HepG2 (cell line): Measurements from ENCODE around the gene CCNYL1. TPM values are rescaled to one million over a fixed set of nuclear protein-coding genes. Genes with fewer than 3 reads are reported as not detected.

Experiments
- ATAC-seq: fragments of 200-7000 bp; cut with Tn5 transposase; 3 replicates; pipeline ENCODE4 v1.9.1; 2020; ENCODE audit warnings: mild to moderate bottlenecking, moderate library complexity
- BruUV-seq: library from RNA; stranded (reverse); fragments of 400-500 nt; replicated peaks from 2 replicates; lab custom pipeline; 2021; lab: Mats Ljungman, UMichigan
- CTCF ChIA-PET: fragments of 300-600 bp; formaldehyde crosslinking; extraction: SDS; loops from one replicate; lab custom pipeline; 2021; ENCODE audit warnings: low total read pairs, inconsistent platforms, low intra/inter-chr PET ratio; lab: Yijun Ruan, JAX
- POLR2A ChIA-PET: fragments of 350-600 bp; sonication (Branson Sonifier 250); formaldehyde crosslinking; loops from one replicate; lab custom pipeline; 2020; ENCODE audit warnings: antibody characterized with exemption, inconsistent platforms; lab: Yijun Ruan, JAX
- DNase-seq: peaks from one replicate; pipeline ENCODE4 v3.0.0-alpha.2; 2015; ENCODE audit warnings: low spot score
- FAIRE-seq: peaks from 3 replicates; lab custom pipeline; 2011; peaks lifted over from hg19 to GRCh38; lab: Jason Lieb, UNC
- H2AFZ ChIP-seq: one replicate; pipeline ENCODE4 v1.6.1; 2011; ENCODE audit warnings: low read length, inconsistent platforms
- H3K27ac ChIP-seq: fragments of 300-600 bp; 3 replicates; pipeline ENCODE4 v1.8.0; 2011; ENCODE audit warnings: mixed run types, mild to moderate bottlenecking, mixed read lengths, low read length, inconsistent platforms; ENCODE audit not compliant: insufficient read depth; ENCODE audit errors: extremely low read length
- H3K27me3 ChIP-seq, 2 experiments: fragments of 200-600 bp in 1 of 2; 2 replicates in 1 of 2; 3 replicates in 1 of 2; pipeline versions ENCODE4 v1.6.0 to v1.8.0; 2011; ENCODE audit warnings: low read length in 2 of 2, mild to moderate bottlenecking in 2 of 2, moderate library complexity in 2 of 2, inconsistent platforms in 1 of 2; ENCODE audit not compliant: insufficient read depth in 2 of 2, control insufficient read depth in 1 of 2
- H3K36me3 ChIP-seq, 2 experiments: fragments of 200-600 bp in 1 of 2; replicated peaks in 1 of 2; 2 replicates in 1 of 2; 3 replicates in 1 of 2; pipeline versions ENCODE4 v1.5.1 to v1.8.0; 2011; ENCODE audit warnings: low read length in 2 of 2, inconsistent platforms in 1 of 2; ENCODE audit not compliant: insufficient read depth in 2 of 2, control insufficient read depth in 1 of 2
- H3K4me1 ChIP-seq: 2 replicates; pipeline ENCODE4 v1.5.1; 2012; ENCODE audit warnings: low read length, inconsistent platforms; ENCODE audit not compliant: insufficient read depth
- H3K4me2 ChIP-seq: 2 replicates; pipeline ENCODE4 v1.6.0; 2011; ENCODE audit warnings: low read depth, low read length, inconsistent platforms
- H3K4me3 ChIP-seq, 3 experiments: fragments of 200-600 bp in 1 of 3; sonication (generic), shearing (Covaris generic) in 1 of 3; replicated peaks in 1 of 3; 2 replicates each; pipeline ENCODE4 v1.5.1; 2011 to 2016; ENCODE audit warnings: low read length in 3 of 3, inconsistent platforms in 2 of 3, low read depth in 2 of 3, mild to moderate bottlenecking in 2 of 3, control low read depth in 1 of 3, mixed read lengths in 1 of 3; ENCODE audit not compliant: insufficient read depth in 1 of 3
- H3K79me2 ChIP-seq: one replicate; pipeline ENCODE4 v1.6.1; 2011; ENCODE audit warnings: low read length, inconsistent platforms; ENCODE audit not compliant: insufficient read depth
- H3K9ac ChIP-seq: 2 replicates; pipeline ENCODE4 v1.6.0; 2011; ENCODE audit warnings: mild to moderate bottlenecking, low read depth, low read length, inconsistent platforms; ENCODE audit not compliant: insufficient read depth
- H3K9me3 ChIP-seq: 2 replicates; pipeline ENCODE4 v1.5.1; 2012; ENCODE audit warnings: mild to moderate bottlenecking, low read length
- H4K20me1 ChIP-seq: 2 replicates; pipeline ENCODE4 v1.6.0; 2011; ENCODE audit warnings: inconsistent platforms, mild to moderate bottlenecking, low read length, moderate library complexity; ENCODE audit not compliant: insufficient read depth
- BCL6 ChIP-seq: IDR thresholded peaks from 2 replicates; pipeline ENCODE4 v1.6.1; 2016; ENCODE audit warnings: missing genetic modification reagents, missing compliant biosample characterization
- CEBPG ChIP-seq: IDR thresholded peaks from 2 replicates; pipeline ENCODE4 v1.6.1; 2016
- ELF3 ChIP-seq: IDR thresholded peaks from 2 replicates; pipeline ENCODE4 v1.6.1; 2016; ENCODE audit warnings: missing genetic modification reagents, missing compliant biosample characterization
- GABPA ChIP-seq, 2 experiments: IDR thresholded peaks; 2 replicates each; pipeline ENCODE4 v1.6.1; 2011 to 2016; ENCODE audit warnings: low read depth in 2 of 2, low read length in 1 of 2, missing biosample characterization in 1 of 2, missing genetic modification characterization in 1 of 2
- GABPB1 ChIP-seq: IDR thresholded peaks from 2 replicates; pipeline ENCODE4 v1.6.1; 2016; ENCODE audit warnings: mild to moderate bottlenecking, missing genetic modification reagents, moderate library complexity, missing compliant biosample characterization
- GATAD2A ChIP-seq: IDR thresholded peaks from 2 replicates; pipeline ENCODE4 v1.6.1; 2016
- HDAC1 ChIP-seq: sonication (generic); formaldehyde crosslinking; IDR thresholded peaks from 2 replicates; pipeline ENCODE4 v1.5.1; 2020; ENCODE audit warnings: mild to moderate bottlenecking, missing genetic modification reagents
- HOXA3 ChIP-seq: sonication (generic); formaldehyde crosslinking; IDR thresholded peaks from 2 replicates; pipeline ENCODE4 v1.5.0; 2020; ENCODE audit warnings: missing genetic modification reagents
- IRF2 ChIP-seq: IDR thresholded peaks from 2 replicates; pipeline ENCODE4 v1.6.1; 2018; ENCODE audit warnings: missing genetic modification reagents, missing compliant biosample characterization
- KAT8 ChIP-seq: IDR thresholded peaks from 2 replicates; pipeline ENCODE4 v1.6.1; 2016; ENCODE audit warnings: missing genetic modification reagents, missing compliant biosample characterization
- POGK ChIP-seq: sonication (generic); formaldehyde crosslinking; conservative IDR thresholded peaks from 2 replicates; pipeline ENCODE4 v1.8.0; 2022; ENCODE audit warnings: mild to moderate bottlenecking, moderate library complexity, missing genetic modification reagents
- RAD51 ChIP-seq: fragments of 450-650 bp; IDR thresholded peaks from 2 replicates; pipeline ENCODE4 v1.6.1; 2016; ENCODE audit warnings: borderline replicate concordance
- RERE ChIP-seq: IDR thresholded peaks from 2 replicates; pipeline ENCODE4 v1.6.1; 2016; ENCODE audit warnings: low read depth, missing genetic modification reagents, missing compliant biosample characterization
- RFXANK ChIP-seq: IDR thresholded peaks from 2 replicates; pipeline ENCODE4 v1.6.1; 2016
- SOX5 ChIP-seq: IDR thresholded peaks from 2 replicates; pipeline ENCODE4 v1.6.1; 2016; ENCODE audit warnings: borderline replicate concordance
- TCF12 ChIP-seq, 2 experiments: fragments of 450-650 bp in 1 of 2; sonication (generic) in 1 of 2; formaldehyde crosslinking in 1 of 2; IDR thresholded peaks; 2 replicates each; pipeline versions ENCODE4 v1.6.1 to v1.8.0; 2017 to 2022; ENCODE audit warnings: antibody characterized with exemption in 1 of 2, mild to moderate bottlenecking in 1 of 2, missing genetic modification reagents in 1 of 2, moderate library complexity in 1 of 2
- ZNF556 ChIP-seq: sonication (generic); formaldehyde crosslinking; IDR thresholded peaks from 2 replicates; pipeline ENCODE4 v1.4.0; 2020; ENCODE audit warnings: mild to moderate bottlenecking, missing genetic modification reagents, borderline replicate concordance
- ZNF558 ChIP-seq: sonication (generic); formaldehyde crosslinking; IDR thresholded peaks from 2 replicates; pipeline ENCODE4 v1.9.0; 2022; ENCODE audit warnings: mild to moderate bottlenecking, missing genetic modification reagents, borderline replicate concordance
- WGBS: methylation state at CpG from one replicate; pipeline ENCODE4 v1.1.6; 2017; ENCODE audit warnings: low lambda C conversion rate; 5-methylcytosine and 5-hydroxymethylcytosine counted together
- in situ Hi-C: cut with HindIII; loops from 2 replicates; pipeline ENCODE4 v1.10.0; 2017; ENCODE audit warnings: low pct_unique_long_range_greater_than_20kb; ENCODE audit not compliant: extremely low pct_ligation_motif_present
- intact Hi-C: fragments of 100-400 bp; cut with micrococcal nuclease; formaldehyde crosslinking; loops from one replicate; pipeline ENCODE4 v1.10.0; 2022; ENCODE audit not compliant: unreplicated experiment
- polyA plus RNA-seq, 8 experiments: library from polyadenylated mRNA; depleted of rRNA in 3 of 8; stranded (reverse) in 7 of 8; unstranded in 1 of 8; fragments of >200 nt; fragmentation: Illumina TruSeq in 4 of 8; extraction: Trizol in 4 of 8; gene quantifications; 2 replicates each; pipeline versions ENCODE4 v1.2.1 to v1.2.3, GENCODE V29; 2011 to 2016; ENCODE audit warnings: low read depth in 4 of 8, missing spikeins in 1 of 8, mixed read lengths in 1 of 8; ENCODE audit not compliant: insufficient read depth in 1 of 8
- total RNA-seq, 5 experiments: library from RNA; depleted of rRNA; stranded (reverse); fragments of >200 nt; fragmentation: Illumina TruSeq; extraction: Trizol; gene quantifications; 2 replicates each; pipeline ENCODE4 v1.2.3, GENCODE V29; 2016; ENCODE audit warnings: low read depth in 1 of 5
- TF ChIP-seq, protein P1 (sequence below): sonication (generic); formaldehyde crosslinking; IDR thresholded peaks from 2 replicates; pipeline ENCODE4 v1.4.0; 2020; ENCODE audit warnings: mild to moderate bottlenecking, missing genetic modification reagents

CCNYL1 gene
- total and polyA plus RNA-seq, 2 of the 13 experiments (the other 11 are each of a cell fraction or from before 2014, with no cell fraction given): 12.5 to 16.2 TPM

- H2AFZ ChIP-seq: no peak overlapping the region
- CTCF ChIA-PET: no interaction called here
- WGBS: 60% methylated on average over 5 of the region's 5 CpGs
- TF ChIP-seq ZNF558 (CRISPR knock-in tag): no peak
- no peak for TF ChIP-seq RFXANK (CRISPR knock-in tag)
- no peak for TF ChIP-seq GABPA (IDR thresholded peaks at IDR 0.05; ENCODE audit: low read depth, low read length)
- peak; percentile 70 for TF ChIP-seq GABPA (CRISPR knock-in tag; IDR thresholded peaks at IDR 0.05; ENCODE audit: low read depth)
- TF ChIP-seq RAD51: no peak
- TF ChIP-seq, protein P1, sequence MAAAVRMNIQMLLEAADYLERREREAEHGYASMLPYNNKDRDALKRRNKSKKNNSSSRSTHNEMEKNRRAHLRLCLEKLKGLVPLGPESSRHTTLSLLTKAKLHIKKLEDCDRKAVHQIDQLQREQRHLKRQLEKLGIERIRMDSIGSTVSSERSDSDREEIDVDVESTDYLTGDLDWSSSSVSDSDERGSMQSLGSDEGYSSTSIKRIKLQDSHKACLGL (CRISPR knock-in tag): no peak
- TF ChIP-seq HDAC1 (CRISPR knock-in tag): 0 out of 2 replicates have a peak, but pooled peaks have one; percentile 15
- TF ChIP-seq KAT8 (CRISPR knock-in tag): peak; percentile 44; the same call in 1 of the 2 replicates
- peak; percentile 33; the same call in 1 of the 2 replicates for TF ChIP-seq HOXA3 (CRISPR knock-in tag)
- TF ChIP-seq TCF12 (IDR thresholded peaks at IDR 0.05): no peak
- TF ChIP-seq TCF12 (CRISPR knock-in tag; IDR thresholded peaks at IDR 0.05): no peak
- TF ChIP-seq IRF2 (CRISPR knock-in tag): no peak
- TF ChIP-seq BCL6 (CRISPR knock-in tag): peak; percentile 51
- 0 out of 2 replicates have a peak, but pooled peaks have one; percentile 21 for TF ChIP-seq SOX5 (CRISPR knock-in tag)
- TF ChIP-seq RERE (CRISPR knock-in tag): no peak
- TF ChIP-seq POGK (CRISPR knock-in tag): no peak
- TF ChIP-seq CEBPG: peak; percentile 89
- TF ChIP-seq GATAD2A (CRISPR knock-in tag): peak; percentile 69
- TF ChIP-seq GABPB1: peak; percentile 50; the same call in 1 of the 2 replicates
- TF ChIP-seq ELF3 (CRISPR knock-in tag): peak; percentile 66
- 0 out of 2 replicates have a peak, but pooled peaks have one; percentile 44 for TF ChIP-seq ZNF556 (CRISPR knock-in tag)
Observed at GRCh38 chr2:207784898-207785297, 73.5 kb downstream of the CCNYL1 start.

More at GRCh38 chr2:207784898-207785297, 73.5 kb downstream of the CCNYL1 start:
- H3K9me3 ChIP-seq: no peaks in the 10 kb centered on the region
- FAIRE-seq (no peak), ATAC-seq (0 out of 3 replicates have a peak, but pooled peaks have one; percentile 11), DNase-seq (no peak)
- H4K20me1 ChIP-seq: no peaks in the 10 kb centered on the region
- no peaks in the 10 kb centered on the region for H3K79me2 ChIP-seq
- H3K4me1 ChIP-seq: peaks cover 78% of the 10 kb centered on the region
- H3K27me3 ChIP-seq: no peaks in the 10 kb centered on the region
- H3K36me3 ChIP-seq: no peaks in the 10 kb centered on the region
- POLR2A ChIA-PET: interaction anchor here (5.2 kb wide), 1 partner anchor 15 kb away, joined by 57 read pairs; the partner anchor contains the start of gene FZD5
- H3K27ac ChIP-seq: no peak overlapping the region
- no peak overlapping the region for H3K4me2 ChIP-seq
- H3K9ac ChIP-seq: no peak overlapping the region
- intact Hi-C loops (no loop called here), in situ Hi-C loops (no loop called here)
- no peak overlapping the region for H3K4me3 ChIP-seq
- no TSS peak for BruUV-seq
